Measurements from ENCODE around the gene TMEM100.

- TF ChIP-seq CTCF (conservative IDR thresholded peaks at IDR 0.05) (no peak), EZH2 (IDR thresholded peaks at IDR 0.05; ENCODE audit: low read depth) (no peak)
These were observed 29.1 kb upstream of the TMEM100 start for GRCh38 chr17:55751720-55752250.
